ENCODE results near the gene REM2.

DNA sequence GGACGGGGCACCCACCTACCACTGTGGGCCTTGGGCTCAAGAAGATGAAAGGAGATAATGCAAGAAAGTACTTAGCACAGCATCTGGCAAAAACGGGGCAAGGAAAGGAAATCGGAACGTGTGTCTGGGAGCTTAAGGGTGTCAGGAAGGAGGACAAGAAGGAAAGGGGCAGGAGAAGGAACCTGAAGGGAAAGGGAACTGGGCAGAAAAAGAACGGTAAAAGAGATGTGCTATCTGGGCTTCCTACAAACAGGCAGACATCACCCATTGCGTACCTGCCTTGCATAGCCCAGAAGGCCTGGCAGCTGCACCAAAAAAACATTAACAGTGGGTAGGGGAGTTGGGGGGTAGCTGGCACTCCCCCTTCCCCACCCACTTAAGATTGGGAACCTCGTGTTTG is 958 bp upstream of the REM2 start:
- TF ChIP-seq, protein P1, sequence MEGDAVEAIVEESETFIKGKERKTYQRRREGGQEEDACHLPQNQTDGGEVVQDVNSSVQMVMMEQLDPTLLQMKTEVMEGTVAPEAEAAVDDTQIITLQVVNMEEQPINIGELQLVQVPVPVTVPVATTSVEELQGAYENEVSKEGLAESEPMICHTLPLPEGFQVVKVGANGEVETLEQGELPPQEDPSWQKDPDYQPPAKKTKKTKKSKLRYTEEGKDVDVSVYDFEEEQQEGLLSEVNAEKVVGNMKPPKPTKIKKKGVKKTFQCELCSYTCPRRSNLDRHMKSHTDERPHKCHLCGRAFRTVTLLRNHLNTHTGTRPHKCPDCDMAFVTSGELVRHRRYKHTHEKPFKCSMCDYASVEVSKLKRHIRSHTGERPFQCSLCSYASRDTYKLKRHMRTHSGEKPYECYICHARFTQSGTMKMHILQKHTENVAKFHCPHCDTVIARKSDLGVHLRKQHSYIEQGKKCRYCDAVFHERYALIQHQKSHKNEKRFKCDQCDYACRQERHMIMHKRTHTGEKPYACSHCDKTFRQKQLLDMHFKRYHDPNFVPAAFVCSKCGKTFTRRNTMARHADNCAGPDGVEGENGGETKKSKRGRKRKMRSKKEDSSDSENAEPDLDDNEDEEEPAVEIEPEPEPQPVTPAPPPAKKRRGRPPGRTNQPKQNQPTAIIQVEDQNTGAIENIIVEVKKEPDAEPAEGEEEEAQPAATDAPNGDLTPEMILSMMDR (conservative IDR thresholded peaks at IDR 0.05; ENCODE audit: low read length) = no peak
- no peak for TF ChIP-seq EZH2phosphoT487 (IDR thresholded peaks at IDR 0.05; ENCODE audit: borderline replicate concordance)

All from Loucy (cell line).